OCI-LY1 (cell line): ENCODE measurements around the gene WDR70.

Experiments
- CTCF ChIP-seq: fragments of 200-600 bp; sonication (generic), shearing (Covaris generic); IDR thresholded peaks from 2 replicates; pipeline ENCODE4 v1.5.1; 2017; ENCODE audit warnings: mild to moderate bottlenecking, antibody characterized with exemption, low read length, moderate library complexity, mixed read lengths
- EZH2 ChIP-seq: fragments of 200-600 bp; sonication (generic), shearing (Covaris generic); IDR thresholded peaks from 2 replicates; pipeline ENCODE4 v1.8.0; 2017; ENCODE audit warnings: borderline replicate concordance, mixed run types, mild to moderate bottlenecking, antibody characterized with exemption, low read length, moderate library complexity, mixed read lengths

- TF ChIP-seq EZH2 (no peak), CTCF (no peak)
These were observed 357.3 kb downstream of the WDR70 start for GRCh38 chr5:37736397-37736796.
